Stimulated activated CD8-positive, alpha-beta memory T cell treated with anti-CD3 and anti-CD28 coated beads, Interleukin-7, amount 100 ng/mL, for 48 hours (primary cell): ENCODE results near the gene TBC1D8.

Source experiments
- DNase-seq, 2 donors: peaks; one replicate each; pipeline ENCODE4 v3.0.0-alpha.2; 2020; ENCODE audit warnings: low read depth in 1 of 2; ENCODE audit errors: extremely low read depth in 1 of 2

TBC1D8 gene

GRCh38 chr2:100963026-100963375 is 188.2 kb downstream of the TBC1D8 start:
- no peak for DNase-seq

- no peak for DNase-seq
Observed at GRCh38 chr2:100962366-100963025, 188.7 kb downstream of the TBC1D8 start.

GRCh38 chr2:100960688-100961087 is 190.5 kb downstream of the TBC1D8 start:
- no peak for DNase-seq

GRCh38 chr2:100959225-100959880 is 191.8 kb downstream of the TBC1D8 start:
- no peak for DNase-seq

GRCh38 chr2:100957996-100958653 is 193.1 kb downstream of the TBC1D8 start:
- DNase-seq, result no peak
